PC-9 (cell line): ENCODE measurements around the gene TELO2.

Experiments
- EZH2 ChIP-seq: fragments of 200-600 bp; sonication (generic); IDR thresholded peaks from 2 replicates; pipeline ENCODE4 v1.8.0; 2017; ENCODE audit warnings: antibody characterized with exemption, low read depth
- TF ChIP-seq, protein P1 (sequence below): fragments of 200-600 bp; sonication (generic); conservative IDR thresholded peaks from 2 replicates; pipeline ENCODE4 v1.6.1; 2017; ENCODE audit warnings: mixed run types, antibody characterized with exemption, mild to moderate bottlenecking, moderate library complexity

DNA sequence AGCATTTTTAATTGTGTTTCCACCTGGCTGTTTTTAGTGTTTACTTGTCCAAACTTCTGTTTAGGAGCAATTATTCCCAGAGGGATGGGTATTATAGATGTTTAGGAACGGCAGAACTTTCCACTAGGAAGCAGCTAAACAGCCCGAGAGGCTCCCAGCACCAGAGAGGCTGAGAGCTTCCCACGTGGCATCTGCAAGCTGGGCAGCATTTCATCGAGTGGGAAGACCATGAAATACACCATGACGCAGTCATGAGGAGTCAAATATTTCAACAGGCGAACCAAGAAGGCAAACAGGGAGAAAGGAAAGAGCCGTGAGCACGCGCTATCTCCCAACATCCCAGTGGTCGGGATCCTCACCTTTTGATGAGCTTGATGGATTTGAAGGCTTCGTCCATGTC, 64.4 kb downstream of the TELO2 start:
- TF ChIP-seq, protein P1, sequence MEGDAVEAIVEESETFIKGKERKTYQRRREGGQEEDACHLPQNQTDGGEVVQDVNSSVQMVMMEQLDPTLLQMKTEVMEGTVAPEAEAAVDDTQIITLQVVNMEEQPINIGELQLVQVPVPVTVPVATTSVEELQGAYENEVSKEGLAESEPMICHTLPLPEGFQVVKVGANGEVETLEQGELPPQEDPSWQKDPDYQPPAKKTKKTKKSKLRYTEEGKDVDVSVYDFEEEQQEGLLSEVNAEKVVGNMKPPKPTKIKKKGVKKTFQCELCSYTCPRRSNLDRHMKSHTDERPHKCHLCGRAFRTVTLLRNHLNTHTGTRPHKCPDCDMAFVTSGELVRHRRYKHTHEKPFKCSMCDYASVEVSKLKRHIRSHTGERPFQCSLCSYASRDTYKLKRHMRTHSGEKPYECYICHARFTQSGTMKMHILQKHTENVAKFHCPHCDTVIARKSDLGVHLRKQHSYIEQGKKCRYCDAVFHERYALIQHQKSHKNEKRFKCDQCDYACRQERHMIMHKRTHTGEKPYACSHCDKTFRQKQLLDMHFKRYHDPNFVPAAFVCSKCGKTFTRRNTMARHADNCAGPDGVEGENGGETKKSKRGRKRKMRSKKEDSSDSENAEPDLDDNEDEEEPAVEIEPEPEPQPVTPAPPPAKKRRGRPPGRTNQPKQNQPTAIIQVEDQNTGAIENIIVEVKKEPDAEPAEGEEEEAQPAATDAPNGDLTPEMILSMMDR = no peak
- TF ChIP-seq EZH2 = no peak
